ENCODE measurements around the gene ITGB8.
A peak's percentile ranks its signal among the peaks of the same experiment; 100 is the strongest.

Gene ITGB8

GRCh38 chr7:20310301-20310700 is 20.4 kb upstream of the ITGB8 start:
- no peak for DNase-seq

- peak; percentile 55 for DNase-seq
Measured at GRCh38 chr7:20310963-20311742, 19.5 kb upstream of the ITGB8 start.

- no peak for DNase-seq
Measured at GRCh38 chr7:20311743-20312042, 19.0 kb upstream of the ITGB8 start.

- no peak for DNase-seq
Measured at GRCh38 chr7:20312562-20312961, 18.1 kb upstream of the ITGB8 start.

GRCh38 chr7:20313626-20314025 is 17.1 kb upstream of the ITGB8 start:
- no peak for DNase-seq

GRCh38 chr7:20314198-20314597 is 16.5 kb upstream of the ITGB8 start:
- no peak for DNase-seq

GRCh38 chr7:20316706-20317105 is 14.0 kb upstream of the ITGB8 start:
- no peak for DNase-seq

- DNase-seq: no peak
Measured at GRCh38 chr7:20317413-20317812, 13.3 kb upstream of the ITGB8 start.

- DNase-seq: no peak
Measured at GRCh38 chr7:20318933-20319332, 11.8 kb upstream of the ITGB8 start.

- no peak for DNase-seq
Measured at GRCh38 chr7:20320322-20320721, 10.4 kb upstream of the ITGB8 start.

- no peak for DNase-seq
Measured at GRCh38 chr7:20320786-20321185, 9.9 kb upstream of the ITGB8 start.

- DNase-seq: no peak
Measured at GRCh38 chr7:20323595-20323994, 7.1 kb upstream of the ITGB8 start.

- no peak for DNase-seq
Measured at GRCh38 chr7:20326342-20326741, 4.4 kb upstream of the ITGB8 start.

- DNase-seq: no peak
Measured at GRCh38 chr7:20327055-20327454, 3.6 kb upstream of the ITGB8 start.

GRCh38 chr7:20328027-20328426 is 2.7 kb upstream of the ITGB8 start:
- DNase-seq: no peak

- DNase-seq: no peak
Measured at GRCh38 chr7:20328692-20329091, 2.0 kb upstream of the ITGB8 start.

GRCh38 chr7:20329389-20330238 is 1.1 kb upstream of the ITGB8 start:
- peak; percentile 91 for DNase-seq

GRCh38 chr7:20330928-20331909 is 519 bp downstream of the ITGB8 start:
- peak; percentile 72 for DNase-seq

GRCh38 chr7:20331910-20332813 is 1.5 kb downstream of the ITGB8 start:
- DNase-seq: no peak

- no peak for DNase-seq
Measured at GRCh38 chr7:20338285-20338684, 7.6 kb downstream of the ITGB8 start.

- no peak for DNase-seq
Measured at GRCh38 chr7:20340839-20341238, 10.1 kb downstream of the ITGB8 start.

- no peak for DNase-seq
Measured at GRCh38 chr7:20343205-20343604, 12.5 kb downstream of the ITGB8 start.
